Measurements from ENCODE around the gene RAD51AP1. TPM values are rescaled to one million over a fixed set of nuclear protein-coding genes. Genes with fewer than 3 reads are reported as not detected.

The RAD51AP1 gene
- total RNA-seq, 2 experiments from 2014 or later: 48.2 to 52.3 TPM

DNA sequence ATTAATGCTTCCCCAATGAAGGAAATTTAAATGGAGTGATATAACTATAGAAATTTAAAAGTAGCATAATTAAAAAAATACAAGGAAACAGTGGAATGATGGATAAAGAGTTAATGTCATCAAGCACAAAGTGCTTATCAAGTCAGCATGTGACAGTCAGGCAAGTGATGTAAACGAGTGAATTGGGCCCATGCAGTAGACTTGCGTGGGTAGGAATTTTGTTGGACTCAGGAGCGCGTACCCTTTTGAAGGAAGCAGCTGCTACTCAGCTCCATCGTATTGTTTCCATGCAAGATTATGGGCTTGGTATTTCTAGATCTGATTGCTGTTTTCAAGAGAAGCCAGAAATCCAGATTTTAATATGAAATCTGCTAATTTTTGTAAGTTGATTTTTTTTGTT is 18.9 kb downstream of the RAD51AP1 start:
- Mint-ChIP-seq H3K4me1 (peaks cover 9% of the 10 kb centered on the region), H3K27ac (no peak overlapping the region), H3K9me3 (no peaks in the 10 kb centered on the region), H3K27me3 (no peaks in the 10 kb centered on the region), H3K36me3 (ENCODE audit: low read depth) (peaks cover 40% of the 10 kb centered on the region), H3K4me3 (no peak overlapping the region)
- ChIA-PET CTCF (interaction anchor here (0.6 kb wide), 1 partner anchor 1628 kb away, joined by 3 read pairs; no protein-coding TSS in a partner anchor), POLR2A (no interaction called here)
- no peak for DNase-seq

DNA sequence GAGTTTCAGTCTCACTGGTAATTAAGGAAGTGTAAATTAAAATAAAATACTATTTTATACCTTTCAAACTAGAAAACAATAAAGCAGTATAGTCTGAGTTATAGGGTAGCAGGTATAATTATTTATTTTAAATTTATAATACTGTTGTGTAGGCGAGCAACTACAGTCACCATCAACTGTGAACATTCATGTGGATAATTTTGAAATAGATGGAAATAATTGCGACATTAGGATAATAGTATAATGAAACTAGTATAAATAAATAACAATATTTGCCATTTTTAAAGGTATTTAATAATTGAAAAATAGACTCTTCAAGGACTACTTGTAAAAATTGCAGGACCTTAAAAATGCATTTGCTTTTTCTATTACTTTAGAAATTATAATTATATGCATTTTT is 19.5 kb downstream of the RAD51AP1 start:
- H3K4me3 Mint-ChIP-seq: no peak overlapping the region
- DNase-seq: no peak
- H3K27me3 Mint-ChIP-seq: no peaks in the 10 kb centered on the region
- peaks cover 12% of the 10 kb centered on the region for H3K4me1 Mint-ChIP-seq
- H3K9me3 Mint-ChIP-seq: no peaks in the 10 kb centered on the region
- no peak overlapping the region for H3K27ac Mint-ChIP-seq
- peaks cover 39% of the 10 kb centered on the region for H3K36me3 Mint-ChIP-seq (ENCODE audit: low read depth)
- ChIA-PET POLR2A (no interaction called here), CTCF (no interaction called here)

DNA sequence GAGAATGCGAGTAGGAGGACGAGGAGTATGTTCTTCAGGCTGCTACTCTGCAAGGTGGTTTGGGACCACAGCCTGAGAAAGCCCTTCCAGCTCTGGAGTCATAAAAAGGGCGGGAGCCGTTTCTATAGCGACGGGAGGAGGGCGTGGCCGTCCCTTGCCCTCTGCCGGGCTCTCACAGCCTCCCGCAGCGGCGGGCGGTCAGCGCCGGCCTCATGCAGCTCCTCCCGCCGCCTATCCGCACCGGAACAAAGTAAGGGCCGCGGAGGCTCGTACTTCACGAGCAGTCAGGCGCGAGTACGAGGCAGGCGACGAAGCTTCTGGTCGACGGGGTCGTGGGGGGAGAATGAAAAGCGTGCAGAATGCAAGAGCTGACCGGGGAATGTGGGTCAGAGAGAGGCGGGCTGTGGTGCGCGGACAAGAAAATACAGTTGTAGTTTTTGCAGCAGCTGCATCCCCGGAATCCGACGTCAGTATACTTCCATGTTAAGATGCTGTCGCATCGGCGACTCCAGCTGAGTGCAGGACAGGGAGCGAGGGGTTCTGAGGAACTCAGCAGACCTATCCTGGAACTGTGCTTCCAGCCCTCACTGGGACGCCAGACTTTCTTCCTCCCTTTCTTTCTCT is 23.5 kb downstream of the RAD51AP1 start, which contains the start of gene DYRK4:
Gene DYRK4, plus strand, starts transcription at position 175 of the 624 bp plus-strand sequence. Its CDS starts 38 bp downstream, at position 213.
- DNase-seq: peak; percentile 15
- Mint-ChIP-seq H3K27ac (no peak within 1 kb of the TSS), H3K27me3 (no peaks in the 10 kb centered on the region), H3K36me3 (ENCODE audit: low read depth) (peaks cover 19% of the 10 kb centered on the region), H3K9me3 (no peaks in the 10 kb centered on the region), H3K4me3 (no peak within 1 kb of the TSS), H3K4me1 (peaks cover 28% of the 10 kb centered on the region)
- ChIA-PET CTCF (interaction anchor here (0.9 kb wide), 1 partner anchor 200 kb away, joined by 3 read pairs; no protein-coding TSS in a partner anchor), POLR2A (no interaction called here)

DNA sequence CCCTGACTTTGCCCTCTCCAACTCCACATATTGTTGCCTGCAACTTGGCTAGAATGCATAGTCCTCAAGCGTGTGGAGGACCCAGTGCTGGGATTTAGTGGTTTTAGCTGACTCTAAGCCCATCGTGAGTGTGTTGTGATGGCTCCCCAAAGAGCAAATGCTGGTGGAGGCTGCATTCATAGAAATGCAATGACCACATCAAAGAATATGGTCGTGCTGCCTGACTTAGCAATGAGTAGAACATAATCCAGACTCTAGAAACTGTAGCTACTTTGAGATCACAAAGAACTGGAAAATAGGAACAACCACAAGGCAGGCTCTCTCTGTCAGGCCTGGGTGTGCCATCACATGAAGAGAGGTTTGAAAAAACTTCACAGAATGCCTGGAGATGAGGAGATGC is 24.6 kb downstream of the RAD51AP1 start:
- no peaks in the 10 kb centered on the region for H3K9me3 Mint-ChIP-seq
- POLR2A ChIA-PET: no interaction called here
- peaks cover 28% of the 10 kb centered on the region for H3K4me1 Mint-ChIP-seq
- H3K36me3 Mint-ChIP-seq (ENCODE audit: low read depth): peaks cover 15% of the 10 kb centered on the region
- DNase-seq: no peak
- no peaks in the 10 kb centered on the region for H3K27me3 Mint-ChIP-seq
- H3K4me3 Mint-ChIP-seq: no peak overlapping the region
- CTCF ChIA-PET: interaction anchor here (1.6 kb wide), 1 partner anchor 39 kb away, joined by 4 read pairs; no protein-coding TSS in a partner anchor
- no peak overlapping the region for H3K27ac Mint-ChIP-seq

DNA sequence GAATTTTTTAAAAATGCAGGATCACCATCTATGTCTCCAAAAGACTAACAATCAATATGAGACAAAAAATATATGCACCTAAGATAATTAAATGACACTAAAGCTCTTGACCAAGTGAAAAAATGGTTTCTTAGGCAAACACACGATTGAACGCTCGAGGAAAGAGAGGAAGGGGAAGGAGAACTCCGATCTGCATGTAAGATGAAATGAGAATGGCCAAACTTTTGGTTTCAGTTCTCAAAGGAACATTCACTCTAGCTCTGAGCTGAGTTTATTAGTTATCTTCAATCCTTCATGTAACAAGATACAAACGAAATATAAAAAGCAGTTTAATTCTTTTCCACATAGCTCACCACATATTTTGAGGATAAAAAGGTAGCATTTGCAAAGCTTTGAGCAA is 26.1 kb downstream of the RAD51AP1 start:
- Mint-ChIP-seq H3K4me1 (peaks cover 28% of the 10 kb centered on the region), H3K36me3 (ENCODE audit: low read depth) (peaks cover 15% of the 10 kb centered on the region), H3K27me3 (no peaks in the 10 kb centered on the region), H3K27ac (no peak overlapping the region), H3K4me3 (no peak overlapping the region), H3K9me3 (no peaks in the 10 kb centered on the region)
- ChIA-PET POLR2A (interaction anchor here (0.5 kb wide), 1 partner anchor 20 kb away, joined by 5 read pairs; no protein-coding TSS in a partner anchor), CTCF (interaction anchor here (1.4 to 1.6 kb wide), 2 partner anchors 38 to 40 kb away, joined by 3 to 4 read pairs; no protein-coding TSS in a partner anchor)
- no peak for DNase-seq

DNA sequence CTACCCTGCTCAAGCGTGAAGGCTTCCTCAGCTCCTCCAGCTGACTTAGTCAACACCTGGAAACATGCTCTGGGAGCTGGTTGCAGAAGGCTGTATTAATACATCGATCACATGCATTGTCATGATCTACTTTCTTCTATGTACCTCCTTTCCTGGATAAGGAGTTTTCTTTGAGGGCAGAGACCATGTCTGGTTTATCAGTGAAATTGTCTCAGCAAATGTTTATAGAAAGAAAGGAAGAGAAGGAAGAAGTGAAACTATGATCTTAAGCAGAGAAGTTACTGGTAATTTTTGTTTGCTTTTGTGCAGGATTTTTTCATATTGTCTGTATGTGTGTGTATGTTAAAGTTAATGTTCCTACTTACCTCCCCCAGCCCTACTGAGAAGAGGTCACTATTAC is 27.8 kb downstream of the RAD51AP1 start:
- no peak for DNase-seq
- peaks cover 28% of the 10 kb centered on the region for H3K4me1 Mint-ChIP-seq
- H3K9me3 Mint-ChIP-seq: no peaks in the 10 kb centered on the region
- H3K4me3 Mint-ChIP-seq: no peak overlapping the region
- CTCF ChIA-PET: interaction anchor here (1.4 kb wide), 1 partner anchor 20 kb away, joined by 3 read pairs; no protein-coding TSS in a partner anchor
- no peak overlapping the region for H3K27ac Mint-ChIP-seq
- H3K36me3 Mint-ChIP-seq (ENCODE audit: low read depth): peaks cover 5% of the 10 kb centered on the region
- POLR2A ChIA-PET: no interaction called here
- H3K27me3 Mint-ChIP-seq: no peaks in the 10 kb centered on the region

DNA sequence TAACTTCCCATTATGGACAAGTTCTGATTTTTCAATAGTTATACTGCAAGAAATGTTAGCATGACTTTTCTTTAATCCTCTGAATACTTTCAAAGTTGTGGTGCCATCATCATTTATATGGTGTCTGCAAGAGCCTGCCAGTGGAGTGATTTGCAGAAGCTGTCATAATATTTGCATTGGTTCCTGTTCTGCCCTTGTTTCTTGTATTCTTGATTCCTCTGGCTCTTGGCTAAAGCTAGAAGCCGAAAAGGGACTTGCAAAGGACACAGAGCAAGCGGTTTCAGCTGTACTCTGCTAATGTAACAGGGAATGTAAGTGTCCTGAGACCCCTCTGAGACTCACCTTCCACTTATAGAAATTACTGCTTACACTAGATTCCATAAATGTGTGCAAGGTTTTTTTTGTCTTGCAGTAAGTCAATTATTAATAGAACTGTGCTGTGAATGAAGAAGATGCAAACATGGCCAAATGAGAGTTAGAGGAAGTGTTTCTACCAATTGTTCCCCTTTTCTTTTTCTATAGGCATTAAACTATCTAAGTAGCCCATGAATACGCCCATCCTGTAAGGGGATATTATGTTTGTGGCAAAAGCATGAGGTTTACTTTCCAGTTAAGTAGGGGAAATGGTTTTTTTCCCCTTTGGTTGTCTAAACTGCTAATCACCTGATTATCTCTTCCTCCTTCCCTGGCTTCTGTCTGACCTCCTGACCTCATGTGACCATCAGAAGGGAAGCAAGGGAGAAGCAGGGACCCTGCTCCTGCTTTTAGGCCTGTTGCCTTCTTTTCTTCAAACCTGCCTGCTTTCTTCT is 28.6 kb downstream of the RAD51AP1 start:
- Mint-ChIP-seq H3K4me3 (no peak overlapping the region), H3K9me3 (no peaks in the 10 kb centered on the region), H3K27me3 (no peaks in the 10 kb centered on the region), H3K36me3 (ENCODE audit: low read depth) (peaks cover 5% of the 10 kb centered on the region), H3K4me1 (peaks cover 23% of the 10 kb centered on the region), H3K27ac (no peak overlapping the region)
- ChIA-PET CTCF (interaction anchor here (1.4 kb wide), 1 partner anchor 21 kb away, joined by 3 read pairs; no protein-coding TSS in a partner anchor), POLR2A (no interaction called here)
- DNase-seq: no peak

DNA sequence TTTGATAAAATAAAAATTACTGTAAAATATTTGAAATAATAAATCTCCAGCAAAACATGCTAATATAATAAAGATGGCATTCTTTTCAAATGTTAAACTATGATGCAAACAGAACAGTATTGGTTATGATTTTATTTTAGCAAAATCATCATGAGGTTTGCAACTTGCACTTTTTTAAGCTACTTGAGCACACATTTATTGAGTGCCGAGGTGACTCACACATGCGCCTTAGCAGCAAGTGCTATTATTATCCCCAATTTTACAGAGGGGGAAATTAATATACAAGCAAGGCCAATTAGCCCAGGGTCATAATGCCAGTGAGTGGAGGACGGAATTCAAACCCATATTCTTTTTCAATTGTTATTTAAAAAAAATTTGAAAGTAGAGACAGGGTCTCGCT is 30.6 kb downstream of the RAD51AP1 start:
- POLR2A ChIA-PET: no interaction called here
- no peak overlapping the region for H3K4me3 Mint-ChIP-seq
- peaks cover 2% of the 10 kb centered on the region for H3K36me3 Mint-ChIP-seq (ENCODE audit: low read depth)
- no peak overlapping the region for H3K27ac Mint-ChIP-seq
- peaks cover 11% of the 10 kb centered on the region for H3K4me1 Mint-ChIP-seq
- DNase-seq: no peak
- no peaks in the 10 kb centered on the region for H3K9me3 Mint-ChIP-seq
- H3K27me3 Mint-ChIP-seq: no peaks in the 10 kb centered on the region
- CTCF ChIA-PET: interaction anchor here (0.6 kb wide), 1 partner anchor 29 kb away, joined by 3 read pairs; no protein-coding TSS in a partner anchor

DNA sequence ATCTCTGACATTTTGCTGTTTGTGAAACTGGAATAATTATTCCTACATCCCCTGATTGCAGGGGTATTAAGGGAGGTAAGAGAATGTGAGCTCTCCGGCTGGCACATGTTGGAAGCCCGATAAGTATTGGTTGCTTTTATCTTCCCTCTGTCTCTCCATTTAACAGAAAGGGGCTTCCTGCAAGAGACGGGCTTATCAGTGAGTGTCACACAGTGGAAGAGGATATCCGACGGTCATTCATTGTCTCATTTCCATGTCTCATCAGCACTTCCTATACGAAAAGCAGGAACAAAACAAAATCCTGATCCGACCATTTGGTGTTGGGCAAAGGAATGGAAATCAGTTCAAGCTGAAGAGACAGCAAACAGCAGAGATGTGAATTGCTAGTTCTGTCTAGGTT is 34.0 kb downstream of the RAD51AP1 start:
- ChIA-PET POLR2A (no interaction called here), CTCF (no interaction called here)
- DNase-seq: no peak
- Mint-ChIP-seq H3K27me3 (peaks cover 8% of the 10 kb centered on the region), H3K4me1 (no peaks in the 10 kb centered on the region), H3K27ac (no peak overlapping the region), H3K9me3 (no peaks in the 10 kb centered on the region), H3K36me3 (ENCODE audit: low read depth) (no peaks in the 10 kb centered on the region), H3K4me3 (no peak overlapping the region)

DNA sequence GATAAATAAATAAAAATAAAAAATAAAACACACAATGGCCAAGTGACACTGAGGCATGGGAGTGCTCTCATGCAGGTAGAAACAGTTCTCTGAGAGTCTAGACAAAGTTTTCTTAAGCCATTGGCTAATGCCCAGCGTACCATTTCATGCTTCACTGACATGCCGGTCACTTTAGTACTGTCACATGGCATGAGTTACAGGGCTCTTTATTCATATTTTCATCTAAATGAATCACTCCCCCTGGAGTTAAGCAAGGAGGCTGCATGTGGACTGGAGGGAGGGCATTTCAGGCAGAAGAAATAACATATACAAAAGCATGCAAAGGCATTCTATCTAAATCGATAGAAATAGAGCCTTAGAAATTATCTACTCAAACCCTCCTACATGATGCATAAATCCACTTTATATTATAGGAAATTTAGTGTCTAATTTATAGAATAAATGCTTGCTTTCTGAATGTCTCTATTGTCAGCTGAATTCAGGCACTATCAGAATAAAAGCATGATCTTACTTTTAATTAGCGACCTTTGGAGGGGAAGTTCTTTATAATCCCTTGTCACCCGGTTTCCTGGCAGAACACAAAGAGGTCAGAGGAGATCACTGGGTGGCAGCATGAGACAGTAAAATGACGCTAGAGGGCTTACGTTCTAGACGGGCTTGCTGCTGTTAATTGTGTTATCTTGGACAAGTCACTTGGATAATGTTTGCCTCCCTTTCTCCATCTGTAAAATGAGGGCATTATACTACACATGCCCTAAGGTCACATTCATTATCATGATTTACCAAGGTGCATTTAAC is 40.8 kb downstream of the RAD51AP1 start:
- no peak overlapping the region for H3K4me3 Mint-ChIP-seq
- no peak for DNase-seq
- POLR2A ChIA-PET: no interaction called here

DNA sequence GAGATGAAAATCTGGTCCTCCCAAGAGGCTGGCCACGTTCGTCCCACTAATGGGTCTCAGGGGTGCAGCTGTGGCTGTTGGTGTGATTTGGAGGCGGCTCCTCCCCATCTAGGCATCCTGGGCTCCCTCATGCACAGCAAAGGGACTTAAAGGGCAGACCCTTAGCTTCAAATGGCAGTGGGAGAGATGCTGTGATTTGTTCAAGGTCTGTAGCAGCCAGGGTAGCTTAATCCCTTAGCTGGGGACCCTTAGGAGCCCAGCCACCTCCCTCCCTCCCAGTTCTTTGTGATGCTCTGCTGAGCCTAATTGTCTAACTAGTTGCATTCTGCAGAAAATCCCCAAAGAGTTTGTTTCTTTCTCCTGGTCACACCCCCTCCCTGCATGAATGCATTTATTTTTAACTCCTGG is 41.6 kb downstream of the RAD51AP1 start:
- ChIA-PET CTCF (interaction anchor here (0.9 kb wide), 1 partner anchor 13 kb away, joined by 3 read pairs; no protein-coding TSS in a partner anchor), POLR2A (no interaction called here)
- Mint-ChIP-seq H3K27ac (no peak overlapping the region), H3K9me3 (no peaks in the 10 kb centered on the region), H3K36me3 (ENCODE audit: low read depth) (no peaks in the 10 kb centered on the region), H3K4me3 (no peak overlapping the region), H3K4me1 (no peaks in the 10 kb centered on the region), H3K27me3 (peaks cover 11% of the 10 kb centered on the region)
- DNase-seq: no peak

More for the DNA sequence above, 40.8 kb downstream of the RAD51AP1 start:
- no peaks in the 10 kb centered on the region for H3K4me1 Mint-ChIP-seq
- no peaks in the 10 kb centered on the region for H3K36me3 Mint-ChIP-seq (ENCODE audit: low read depth)
- H3K27ac Mint-ChIP-seq: no peak overlapping the region
- peaks cover 11% of the 10 kb centered on the region for H3K27me3 Mint-ChIP-seq
- CTCF ChIA-PET: interaction anchor here (0.9 kb wide), 1 partner anchor 13 kb away, joined by 3 read pairs; no protein-coding TSS in a partner anchor
- H3K9me3 Mint-ChIP-seq: no peaks in the 10 kb centered on the region

DNA sequence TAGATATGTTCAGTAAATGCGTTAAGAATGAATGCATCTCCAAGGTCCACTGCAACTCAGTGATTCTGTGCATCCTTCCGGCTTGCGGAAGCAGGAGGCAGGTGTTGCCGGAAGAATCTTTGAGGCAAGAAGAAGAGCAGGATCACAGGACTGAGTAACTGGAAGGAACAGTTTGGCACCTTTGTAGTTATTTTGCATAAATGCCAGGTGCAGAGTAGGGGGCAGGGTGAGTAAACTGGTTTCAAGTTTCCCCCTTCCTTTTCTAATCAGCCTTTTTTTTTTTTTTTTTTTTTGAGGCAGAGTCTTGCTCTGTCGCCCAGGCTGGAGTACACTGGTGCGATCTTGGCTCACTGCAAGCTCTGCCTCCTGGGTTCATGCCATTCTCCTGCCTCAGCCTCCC is 45.6 kb downstream of the RAD51AP1 start:
- no peak for DNase-seq
- Mint-ChIP-seq H3K36me3 (ENCODE audit: low read depth) (no peaks in the 10 kb centered on the region), H3K4me3 (no peak overlapping the region), H3K27me3 (peaks cover 3% of the 10 kb centered on the region), H3K4me1 (no peaks in the 10 kb centered on the region), H3K27ac (no peak overlapping the region), H3K9me3 (no peaks in the 10 kb centered on the region)
- POLR2A ChIA-PET: no interaction called here
- CTCF ChIA-PET: no interaction called here
